Measurements from ENCODE around the gene KIF14.

GRCh38 chr1:200527670-200528069 lies 92.9 kb downstream of the KIF14 start:
- no peak for TF ChIP-seq POLR2AphosphoS5 (IDR thresholded peaks at IDR 0.05)
- TF ChIP-seq CTCF (IDR thresholded peaks at IDR 0.05) = no peak
- TF ChIP-seq POLR2A (IDR thresholded peaks at IDR 0.05) = no peak

All from sigmoid colon (tissue), 4 donors.